GM19193 (cell line): ENCODE measurements around the gene PLXNA1.

ENCODE experiments used
- POLR2A ChIP-seq: IDR thresholded peaks from 4 replicates; pipeline ENCODE4 v1.6.1; 2011; ENCODE audit not compliant: insufficient read depth, insufficient read length; ENCODE audit errors: extremely low read depth

PLXNA1 gene

DNA sequence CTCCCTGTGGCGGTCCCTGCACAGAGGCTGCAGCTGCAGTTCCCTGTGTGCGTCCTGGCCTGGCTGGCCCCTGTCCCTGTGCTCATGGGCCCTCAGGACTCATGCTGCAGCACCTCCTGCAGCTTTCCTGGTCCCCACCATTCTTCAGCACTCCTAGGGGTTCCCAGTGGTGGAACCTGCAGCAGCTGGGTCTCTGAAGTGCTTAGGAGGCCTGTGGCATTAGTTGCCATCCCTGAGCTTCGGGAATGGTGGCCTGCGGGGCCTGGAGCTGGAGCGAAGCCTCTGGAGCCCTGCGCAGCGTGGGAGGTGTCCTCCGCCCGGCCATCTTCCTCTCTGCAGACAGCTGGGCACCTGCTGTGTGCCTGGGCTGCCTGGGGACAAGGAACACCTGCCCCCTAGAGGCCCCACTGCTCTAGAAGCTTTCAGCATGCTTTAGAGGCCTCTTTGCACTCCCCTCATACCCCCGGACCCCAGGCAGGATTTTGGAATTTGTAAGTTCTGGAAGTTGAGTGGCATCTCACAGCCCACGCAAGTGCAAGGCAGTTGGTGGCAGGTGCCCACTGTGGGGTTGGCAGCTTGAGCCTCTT lies 13.1 kb downstream of the PLXNA1 start:
- no peak for TF ChIP-seq POLR2A

DNA sequence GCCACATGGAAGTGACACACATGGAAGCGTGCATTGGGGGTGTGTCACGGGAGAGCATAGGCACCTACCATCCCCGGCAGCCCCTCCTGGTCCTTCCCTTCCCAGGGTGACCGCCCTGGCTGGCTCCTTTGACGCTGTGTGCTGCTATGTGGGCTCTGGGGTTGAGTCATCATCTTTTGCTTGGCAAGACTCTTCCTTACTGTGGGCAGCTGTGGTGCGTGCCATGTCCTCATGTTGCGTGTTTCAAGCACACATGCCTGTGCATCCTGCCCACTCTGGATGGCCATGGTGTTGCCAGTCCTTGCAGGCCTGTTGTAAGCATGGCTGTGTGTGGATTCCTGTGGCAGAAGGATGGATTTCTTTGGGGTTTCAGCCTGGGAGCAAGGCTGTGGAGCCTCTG lies 14.0 kb downstream of the PLXNA1 start:
- TF ChIP-seq POLR2A, result no peak

DNA sequence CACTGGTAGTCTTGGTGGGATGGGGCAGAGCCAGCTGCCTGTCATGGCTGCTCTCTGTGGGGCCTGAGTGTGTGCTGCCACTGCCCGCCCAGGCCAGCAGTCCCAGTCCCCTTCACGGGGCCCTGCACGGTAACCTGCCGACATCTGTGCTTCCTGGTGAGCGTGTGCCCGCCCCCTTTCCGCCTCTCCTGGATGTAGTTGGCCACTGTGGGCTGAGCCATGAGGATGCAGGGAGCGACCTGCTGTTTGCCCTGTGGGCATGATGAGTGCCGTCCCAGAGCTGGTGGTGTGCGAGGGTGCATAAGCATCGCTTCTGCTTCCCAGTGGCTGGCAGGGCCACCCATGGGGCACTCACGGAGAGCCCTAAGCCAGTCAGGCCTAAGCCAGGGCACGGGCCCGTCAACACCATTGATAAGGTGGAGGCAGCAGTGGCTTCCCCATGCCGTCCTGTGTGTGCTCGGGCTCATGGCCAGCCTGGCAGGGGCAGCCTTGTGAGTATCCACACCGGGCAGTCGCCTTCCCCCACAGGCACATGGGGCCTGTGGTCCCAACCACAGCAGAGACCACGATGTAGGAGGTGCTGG lies 14.6 kb downstream of the PLXNA1 start:
- TF ChIP-seq POLR2A, result no peak

DNA sequence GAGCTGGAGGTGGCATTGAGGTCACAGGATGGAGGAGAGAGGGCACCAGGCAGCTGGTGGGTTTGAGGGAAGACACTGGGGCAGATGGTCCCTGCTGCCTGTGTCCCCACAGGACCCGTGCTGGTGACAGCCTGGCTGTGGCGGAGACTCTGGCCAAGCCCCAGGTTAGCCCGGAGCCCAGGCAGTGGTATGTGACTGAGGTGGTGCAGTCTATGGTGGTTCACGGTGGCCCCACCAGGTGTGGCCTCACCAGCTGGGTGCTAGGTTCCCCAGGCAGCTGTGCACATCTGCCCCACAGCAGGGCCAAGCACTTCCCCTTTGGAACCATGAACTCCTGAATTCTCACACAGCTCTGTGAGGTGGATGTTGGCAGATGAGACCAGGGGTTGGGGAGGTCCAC lies 15.4 kb downstream of the PLXNA1 start:
- TF ChIP-seq POLR2A, result no peak

DNA sequence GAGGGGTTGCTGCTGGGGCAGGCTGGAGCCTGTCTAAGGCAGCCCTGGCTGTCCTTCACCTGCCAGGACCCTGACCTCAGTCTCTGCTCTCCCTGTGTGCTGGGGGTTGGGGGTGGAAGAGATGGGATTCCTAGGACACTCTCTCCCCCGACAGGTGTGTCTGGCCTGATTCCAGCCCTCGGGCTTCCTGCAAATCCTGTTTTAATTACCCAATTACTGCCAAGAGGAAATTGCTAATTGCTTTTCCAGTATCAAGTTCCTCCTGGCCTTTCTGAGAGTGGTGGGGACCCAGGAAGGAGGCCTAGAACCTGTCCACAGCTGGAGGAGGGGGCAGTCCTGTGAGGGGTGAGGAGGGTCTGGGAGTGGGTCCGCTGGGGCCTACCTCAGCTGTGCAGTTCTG lies 15.8 kb downstream of the PLXNA1 start:
- TF ChIP-seq POLR2A, result no peak

DNA sequence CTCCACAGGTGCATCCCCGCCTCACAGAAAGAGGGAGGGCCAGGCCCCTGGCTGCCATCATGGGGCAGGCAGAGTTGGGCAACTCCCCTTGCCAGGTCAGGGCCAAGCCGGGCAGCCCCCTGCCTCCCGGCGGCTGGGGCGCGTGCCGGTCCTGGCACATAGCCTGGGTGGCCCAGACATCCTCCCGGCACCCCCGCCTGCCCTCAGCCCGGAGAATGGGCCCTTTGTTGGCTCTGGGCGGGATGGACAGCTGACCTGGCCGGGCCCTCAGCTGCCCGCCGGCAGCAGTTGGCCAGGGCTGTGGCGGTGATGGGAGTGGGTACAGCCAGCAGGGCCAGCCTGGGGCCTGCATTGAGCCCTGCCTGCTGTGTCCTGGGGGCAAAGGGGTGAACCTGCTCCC lies 16.5 kb downstream of the PLXNA1 start:
- no peak for TF ChIP-seq POLR2A

DNA sequence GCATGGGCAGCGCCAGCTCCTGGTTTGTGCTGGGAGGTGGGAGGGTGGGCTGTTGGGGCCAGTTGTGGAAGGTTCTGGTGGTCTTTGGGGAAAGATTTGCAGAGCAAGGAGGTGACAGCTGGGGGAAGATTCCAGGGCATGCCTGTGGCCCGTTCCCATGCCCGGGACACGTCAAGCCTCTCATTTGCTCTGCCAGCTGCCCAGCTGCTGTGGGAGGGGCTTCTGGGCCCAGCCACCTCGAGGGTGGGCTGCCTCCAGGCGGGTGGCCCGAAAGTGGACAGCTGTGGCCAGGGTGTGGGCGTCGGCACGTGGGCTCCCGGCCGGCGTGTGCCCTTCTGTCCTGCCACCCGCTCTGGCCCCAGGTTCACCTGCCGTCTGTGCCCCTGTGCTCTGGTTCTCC lies 17.2 kb downstream of the PLXNA1 start:
- no peak for TF ChIP-seq POLR2A

DNA sequence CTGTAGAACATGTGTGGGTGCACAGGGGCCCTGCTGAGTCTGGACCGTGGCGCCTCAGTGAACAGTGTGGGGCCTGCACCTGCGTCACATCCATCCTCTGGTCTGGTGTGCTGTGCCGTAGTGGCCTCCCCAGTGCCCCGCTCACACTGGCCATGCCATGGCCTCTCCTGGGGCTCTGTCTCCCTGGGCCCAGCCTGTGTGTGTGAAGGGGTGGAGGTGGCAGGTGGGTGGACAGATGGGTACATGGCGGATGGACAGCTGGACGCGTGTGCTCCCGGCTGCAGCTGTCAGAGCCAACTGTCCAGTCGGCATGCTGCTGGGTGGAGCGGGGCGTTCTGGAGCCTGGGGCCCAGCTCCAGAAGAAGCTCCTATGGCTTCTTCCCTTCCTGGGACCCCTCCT lies 17.8 kb downstream of the PLXNA1 start:
- no peak for TF ChIP-seq POLR2A

DNA sequence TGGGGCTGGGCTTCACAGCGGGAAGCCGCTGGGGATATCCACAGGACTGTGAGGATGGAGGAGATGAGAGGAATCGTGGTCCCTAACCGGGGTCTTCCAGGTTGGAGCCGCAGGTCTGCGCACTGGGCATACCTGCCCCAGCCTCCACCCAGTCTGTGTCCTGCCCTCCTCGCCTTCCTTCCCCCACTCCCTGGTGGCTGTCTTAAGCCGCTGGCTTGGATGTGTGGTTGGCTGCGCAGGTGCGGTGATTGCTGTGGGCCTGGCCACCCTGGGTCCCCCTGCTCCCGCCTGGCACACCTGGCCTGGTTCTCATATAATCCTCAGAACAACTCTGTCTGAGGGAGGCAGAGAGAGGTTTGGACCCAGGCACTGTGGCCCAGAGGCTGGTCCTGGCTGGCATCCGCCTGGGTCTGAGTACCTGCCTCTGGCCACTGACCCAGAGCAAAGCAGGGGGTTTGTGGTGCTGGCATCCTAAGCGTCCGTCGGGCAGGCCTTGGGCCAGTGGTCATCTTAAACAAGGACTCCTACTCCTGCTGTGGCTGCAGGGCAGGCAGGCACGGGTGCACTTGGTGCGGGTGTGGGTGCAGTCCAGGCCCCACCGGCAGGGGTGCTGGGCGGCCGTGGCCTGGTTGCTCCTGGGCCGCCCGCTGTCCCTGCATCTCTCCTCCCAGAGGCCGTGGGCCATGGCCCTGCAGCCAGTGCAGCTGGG lies 18.7 kb downstream of the PLXNA1 start:
- TF ChIP-seq POLR2A, result no peak

DNA sequence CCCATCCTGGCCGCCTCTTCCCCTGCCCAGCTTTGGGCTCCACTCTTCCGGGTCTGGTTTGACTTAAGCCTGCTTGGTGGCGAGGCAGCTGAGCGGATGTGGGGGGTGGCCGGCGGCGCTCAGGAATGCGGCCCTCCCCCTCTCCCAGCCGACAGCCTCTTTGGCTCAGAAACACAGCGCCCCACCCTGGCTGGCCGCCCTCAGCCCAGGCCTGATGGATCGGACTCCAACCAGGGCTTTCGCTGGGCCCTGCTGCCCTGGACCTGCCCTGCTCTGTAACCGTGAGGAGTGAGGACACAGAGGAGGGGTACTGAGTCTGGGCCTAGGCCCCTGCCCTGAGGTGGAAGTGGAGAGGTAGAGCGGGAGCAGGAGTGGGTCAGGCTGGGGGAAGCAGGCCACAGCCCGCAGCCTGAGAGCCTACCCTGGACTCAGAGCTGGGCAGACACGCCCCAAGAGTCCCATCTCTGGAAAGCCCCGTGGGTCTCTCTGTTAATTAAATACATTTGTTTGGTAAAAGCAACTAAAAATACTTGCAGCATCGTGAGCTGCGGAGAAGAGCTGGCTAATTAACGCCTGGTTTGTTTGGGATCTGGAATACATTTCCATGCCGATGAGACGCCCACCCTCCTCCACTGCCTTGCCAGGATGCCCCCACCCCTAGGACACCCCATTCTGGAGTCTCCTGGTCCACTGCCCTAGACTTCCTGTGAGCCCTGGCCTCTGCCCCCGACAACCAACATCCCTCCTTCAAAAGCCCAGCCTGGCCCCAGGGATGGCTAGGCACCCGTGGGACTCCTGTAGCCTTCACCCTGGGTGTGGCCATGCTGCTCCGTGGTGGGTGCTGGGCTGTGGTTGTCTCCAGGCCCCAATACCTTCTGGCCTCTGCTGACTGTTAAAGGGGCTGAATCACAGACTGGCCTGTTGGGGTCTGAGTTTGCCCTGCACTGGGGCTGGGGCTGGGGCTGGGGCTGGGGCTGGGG lies 19.6 kb downstream of the PLXNA1 start:
- no peak for TF ChIP-seq POLR2A

DNA sequence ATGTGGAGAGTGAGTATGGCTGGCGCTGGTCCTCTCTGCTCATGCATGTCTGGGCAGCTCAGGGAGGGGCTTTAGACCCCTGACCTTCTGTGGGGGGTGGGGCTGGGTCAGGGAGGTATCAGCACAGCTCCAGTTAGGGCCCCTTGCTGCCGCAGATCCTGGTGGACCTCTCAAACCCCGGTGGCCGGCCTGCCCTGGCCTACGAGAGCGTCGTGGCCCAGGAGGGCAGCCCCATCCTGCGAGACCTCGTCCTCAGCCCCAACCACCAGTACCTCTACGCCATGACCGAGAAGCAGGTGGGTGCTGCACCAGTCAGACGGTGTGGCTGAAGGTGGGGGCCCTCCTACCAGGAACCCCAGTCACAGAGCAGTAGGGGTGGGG lies 20.2 kb downstream of the PLXNA1 start:
- no peak for TF ChIP-seq POLR2A

DNA sequence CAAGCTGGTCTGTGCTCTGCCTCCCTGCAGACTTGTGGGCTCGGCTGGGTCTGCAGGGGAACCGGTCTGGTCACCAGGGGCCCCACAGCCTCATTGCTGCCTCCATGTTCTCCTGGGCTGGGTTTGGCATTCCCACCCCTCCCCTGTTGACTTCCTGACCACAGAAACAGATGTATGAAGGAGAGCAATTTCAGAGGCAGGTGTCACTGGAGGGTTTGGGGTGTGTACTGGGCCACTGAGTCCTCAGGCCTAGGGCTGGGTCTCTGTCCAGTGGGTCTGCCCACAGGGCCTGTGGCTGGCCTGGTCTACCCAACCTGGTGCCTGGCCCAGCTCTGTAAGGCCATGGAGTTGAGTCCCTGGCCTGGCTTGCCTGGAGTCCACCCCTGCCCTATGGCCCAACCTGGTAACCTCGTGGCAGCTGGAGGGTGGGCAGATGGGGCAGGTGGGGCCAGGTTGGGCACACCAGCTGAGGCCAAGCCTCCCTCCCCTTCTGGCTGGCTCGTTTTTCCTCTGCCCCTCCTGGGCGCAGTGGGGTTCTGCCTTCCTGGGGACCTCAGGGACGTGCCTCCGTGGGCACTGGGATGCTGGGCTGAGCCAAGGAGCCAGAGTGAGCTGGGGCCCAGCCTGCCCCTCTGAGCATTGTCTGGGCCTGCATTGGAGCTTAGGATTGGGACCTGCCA lies 20.8 kb downstream of the PLXNA1 start:
- TF ChIP-seq POLR2A, result no peak

DNA sequence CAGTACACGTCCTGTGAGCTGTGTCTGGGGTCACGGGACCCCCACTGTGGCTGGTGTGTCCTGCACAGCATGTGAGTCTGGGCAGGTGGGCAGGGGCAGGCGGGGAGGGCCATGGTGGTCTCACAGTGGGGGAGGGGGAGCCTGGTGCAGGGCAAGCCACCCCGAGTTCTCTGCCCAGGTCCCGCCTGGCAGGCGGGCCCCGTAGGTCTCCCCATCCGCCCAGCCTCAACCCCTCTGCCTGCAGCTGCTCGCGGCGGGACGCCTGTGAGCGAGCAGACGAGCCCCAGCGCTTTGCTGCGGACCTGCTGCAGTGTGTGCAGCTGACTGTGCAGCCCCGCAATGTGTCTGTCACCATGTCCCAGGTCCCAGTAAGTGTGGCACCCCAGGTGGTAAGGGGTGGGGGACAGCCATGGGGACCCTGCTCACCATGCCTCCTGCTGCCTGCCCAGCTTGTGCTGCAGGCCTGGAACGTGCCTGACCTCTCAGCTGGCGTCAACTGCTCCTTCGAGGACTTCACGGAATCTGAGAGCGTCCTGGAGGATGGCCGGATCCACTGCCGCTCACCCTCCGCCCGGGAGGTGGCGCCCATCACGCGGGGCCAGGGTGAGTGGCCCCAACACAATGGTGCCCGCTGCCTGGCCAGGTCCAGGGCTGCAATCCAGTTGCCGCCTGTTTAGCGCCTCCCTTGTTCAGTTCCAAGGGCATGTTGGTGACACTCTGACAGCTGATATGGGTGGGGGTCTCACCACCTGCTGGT lies 21.9 kb downstream of the PLXNA1 start:
- TF ChIP-seq POLR2A, result no peak

DNA sequence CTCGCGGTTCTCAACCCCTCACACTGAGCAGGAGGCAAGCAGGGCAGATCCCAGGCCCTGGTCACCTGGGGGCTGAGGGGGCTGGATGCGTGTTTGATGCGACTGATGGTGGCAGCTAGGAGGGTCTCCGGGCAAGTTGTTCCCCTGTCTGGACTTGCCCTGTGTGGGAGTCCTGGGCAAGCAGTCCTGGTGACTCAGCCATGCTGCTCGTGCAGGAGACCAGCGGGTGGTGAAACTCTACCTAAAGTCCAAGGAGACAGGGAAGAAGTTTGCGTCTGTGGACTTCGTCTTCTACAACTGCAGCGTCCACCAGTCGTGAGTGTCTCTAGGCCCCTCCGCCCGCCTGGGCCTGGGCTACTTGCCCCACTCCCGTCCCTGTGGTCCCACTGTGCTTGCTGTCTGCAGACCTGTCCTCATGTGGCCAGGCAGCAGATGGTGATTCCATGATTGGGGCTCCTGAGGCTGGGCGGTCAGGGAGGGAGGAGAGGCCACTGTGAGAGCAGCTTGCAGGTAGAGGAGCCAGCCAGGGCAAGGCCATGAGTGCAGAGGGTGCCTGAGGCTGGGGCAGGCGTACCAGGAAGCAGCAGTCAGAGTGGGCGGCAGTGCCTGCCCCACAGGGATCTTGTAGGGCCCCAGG lies 23.1 kb downstream of the PLXNA1 start:
- no peak for TF ChIP-seq POLR2A

DNA sequence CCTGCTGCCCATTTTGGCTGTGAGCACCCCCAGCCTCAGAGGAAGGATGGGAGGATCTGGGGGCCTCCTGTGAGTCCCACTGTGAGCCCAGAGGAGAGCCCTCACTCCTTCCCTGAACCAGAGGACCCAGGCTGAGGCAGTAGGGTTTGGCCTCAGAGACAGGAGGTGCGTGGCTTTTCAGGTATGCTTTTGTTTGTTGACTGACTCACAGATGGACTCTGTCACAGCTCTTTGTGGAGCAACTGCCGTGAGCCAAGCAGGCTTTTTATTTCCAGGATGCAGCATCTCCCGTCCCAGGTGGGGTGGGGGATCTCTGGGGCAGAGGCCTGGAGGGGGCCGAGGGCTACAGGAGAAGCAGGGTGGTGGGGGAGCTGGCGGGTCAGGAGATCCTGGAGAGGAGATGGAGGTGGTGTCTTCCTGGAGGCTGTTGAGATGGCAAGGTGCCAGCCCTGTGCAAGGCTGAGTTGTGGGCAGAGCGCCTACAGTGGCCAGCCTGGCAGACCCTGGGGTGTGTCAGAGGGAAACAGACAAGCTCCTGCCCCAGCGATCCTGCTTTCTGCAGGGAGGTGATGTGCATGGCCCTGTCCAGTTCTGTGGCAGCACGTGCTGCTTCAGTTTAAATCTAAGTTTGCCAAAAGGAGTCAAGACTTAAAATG lies 24.0 kb downstream of the PLXNA1 start:
- no peak for TF ChIP-seq POLR2A
